Measurements from ENCODE around the gene SYNGR3.
"Not testable (repeated sequence)": the region's sequence is repeated elsewhere in the genome, so short reads cannot be mapped to it uniquely, and the experiment has no call there.

Gene SYNGR3

GRCh38 chr16:2030036-2030435 is 40.3 kb downstream of the SYNGR3 start:
- DNase-seq, result no peak

- no peak for DNase-seq
Observed at GRCh38 chr16:2031081-2031577, 41.4 kb downstream of the SYNGR3 start.

GRCh38 chr16:2032285-2033056 is 42.7 kb downstream of the SYNGR3 start:
- no peak for DNase-seq

- no peak for DNase-seq
Observed at GRCh38 chr16:2033057-2033908, 43.5 kb downstream of the SYNGR3 start.

- not testable (repeated sequence) for DNase-seq
Observed at GRCh38 chr16:2033909-2034695, 44.3 kb downstream of the SYNGR3 start.

- no peak for DNase-seq
Observed at GRCh38 chr16:2034696-2035430, 45.1 kb downstream of the SYNGR3 start.

DNA sequence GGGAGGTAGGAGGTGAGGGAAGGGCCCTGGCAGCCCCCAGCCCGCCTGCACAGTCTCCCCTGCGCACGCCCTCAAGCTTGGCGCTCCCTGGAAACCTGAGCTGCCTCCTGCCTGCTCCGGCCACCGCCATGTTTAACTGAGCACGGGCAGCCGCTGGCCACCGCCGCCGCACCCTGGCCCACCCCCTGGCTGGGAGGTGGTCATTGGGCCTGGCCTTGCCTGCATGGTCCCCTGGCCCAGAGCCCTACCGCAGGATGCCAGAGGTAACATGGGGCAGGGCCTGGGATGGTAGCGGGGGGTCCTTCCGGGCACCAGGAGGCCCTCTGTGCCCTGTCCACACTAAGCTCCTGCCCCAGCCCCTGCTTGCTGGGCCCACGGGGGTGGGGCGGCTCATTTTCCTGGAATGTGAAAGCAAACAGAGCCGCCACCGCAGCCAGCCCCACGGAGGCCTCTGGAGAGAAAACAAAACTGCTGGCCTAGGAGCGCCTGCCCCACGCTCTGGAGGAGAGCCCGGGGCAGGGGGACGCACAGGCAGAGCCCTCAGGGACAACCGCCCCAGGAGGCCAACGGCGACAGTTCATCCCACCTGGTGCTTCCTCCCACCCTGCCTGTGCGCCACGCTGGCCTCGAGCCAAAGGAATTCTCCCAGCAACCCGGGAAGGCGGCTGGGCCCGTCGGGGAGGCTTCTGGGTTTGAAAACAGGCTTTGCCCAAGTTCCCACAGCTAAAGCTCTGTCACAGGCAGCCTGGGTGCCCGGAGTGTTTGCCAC is 45.8 kb downstream of the SYNGR3 start:
- DNase-seq, result no peak

- no peak for DNase-seq
Observed at GRCh38 chr16:2036200-2036966, 46.6 kb downstream of the SYNGR3 start.

GRCh38 chr16:2037115-2037514 is 47.3 kb downstream of the SYNGR3 start:
- no peak for DNase-seq

DNA sequence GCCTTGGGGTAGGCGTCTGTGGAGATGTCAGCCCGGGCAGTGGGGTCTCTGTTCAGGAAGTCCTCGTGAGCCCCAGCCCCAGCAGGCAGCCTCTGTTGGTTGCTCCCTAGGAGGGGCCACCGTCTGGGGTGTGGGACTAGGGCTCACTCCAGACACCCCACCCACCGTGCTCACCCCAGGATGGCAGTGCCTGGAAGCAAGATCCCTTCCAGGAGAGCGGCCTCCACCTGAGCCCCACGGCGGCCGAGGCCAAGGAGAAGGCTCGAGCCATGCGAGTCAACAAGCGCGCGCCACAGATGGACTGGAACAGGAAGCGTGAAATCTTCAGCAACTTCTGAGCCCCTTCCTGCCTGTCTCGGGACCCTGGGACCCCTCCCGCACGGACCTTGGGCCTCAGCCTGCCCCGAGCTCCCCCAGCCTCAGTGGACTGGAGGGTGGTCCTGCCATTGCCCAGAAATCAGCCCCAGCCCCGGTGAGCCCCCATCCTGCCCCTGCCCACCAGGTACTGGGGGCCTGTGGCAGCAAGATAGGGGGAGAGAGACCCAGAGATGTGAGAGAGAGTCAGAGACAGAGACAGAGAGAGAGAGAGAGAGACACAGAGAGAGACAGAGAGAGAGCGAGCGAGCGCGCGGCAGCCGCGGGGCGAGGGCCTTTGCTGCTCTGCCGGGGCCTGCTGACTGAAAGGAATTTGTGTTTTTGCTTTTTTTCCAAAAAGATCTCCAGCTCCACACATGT is 48.0 kb downstream of the SYNGR3 start:
- no peak for DNase-seq

- no peak for DNase-seq
Observed at GRCh38 chr16:2038382-2039231, 48.8 kb downstream of the SYNGR3 start.

DNA sequence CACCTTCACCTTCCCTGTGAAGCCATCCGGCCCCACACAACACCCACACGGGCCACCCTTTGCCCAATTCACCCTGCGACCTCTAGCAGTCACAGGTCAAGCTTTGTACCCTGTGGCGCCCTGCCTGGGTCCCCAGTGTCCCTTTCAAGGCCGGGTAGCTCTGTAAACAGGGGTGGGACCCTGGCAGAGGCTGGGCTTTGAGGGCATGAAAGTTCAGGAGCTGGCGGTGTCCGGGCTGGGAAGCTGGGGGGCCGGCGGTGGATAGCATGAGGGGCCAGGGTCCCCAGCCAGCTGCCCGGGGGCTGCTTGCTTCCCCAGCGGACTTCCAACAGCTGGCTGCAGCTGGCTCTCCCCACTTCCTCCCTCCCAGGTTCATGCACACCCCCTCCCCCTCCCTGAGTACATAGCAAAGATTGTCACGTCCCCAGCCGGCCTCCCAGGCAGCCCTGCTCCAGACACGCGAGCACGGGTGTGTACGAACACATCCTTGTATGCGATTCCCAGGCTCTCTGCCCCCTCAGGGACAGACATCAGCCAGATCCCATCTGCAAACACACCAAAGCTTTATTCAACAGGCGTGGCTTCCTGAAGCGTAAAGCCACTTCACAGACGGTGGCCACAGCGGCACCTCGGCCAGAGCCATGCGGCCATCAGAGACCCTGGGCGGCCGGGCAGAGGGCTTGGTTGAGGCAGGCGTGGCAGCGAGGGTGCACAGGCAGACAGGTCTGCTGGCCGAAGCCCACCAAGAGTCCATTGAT is 49.7 kb downstream of the SYNGR3 start:
- no peak for DNase-seq

GRCh38 chr16:2040041-2040786 is 50.4 kb downstream of the SYNGR3 start:
- no peak for DNase-seq

DNA sequence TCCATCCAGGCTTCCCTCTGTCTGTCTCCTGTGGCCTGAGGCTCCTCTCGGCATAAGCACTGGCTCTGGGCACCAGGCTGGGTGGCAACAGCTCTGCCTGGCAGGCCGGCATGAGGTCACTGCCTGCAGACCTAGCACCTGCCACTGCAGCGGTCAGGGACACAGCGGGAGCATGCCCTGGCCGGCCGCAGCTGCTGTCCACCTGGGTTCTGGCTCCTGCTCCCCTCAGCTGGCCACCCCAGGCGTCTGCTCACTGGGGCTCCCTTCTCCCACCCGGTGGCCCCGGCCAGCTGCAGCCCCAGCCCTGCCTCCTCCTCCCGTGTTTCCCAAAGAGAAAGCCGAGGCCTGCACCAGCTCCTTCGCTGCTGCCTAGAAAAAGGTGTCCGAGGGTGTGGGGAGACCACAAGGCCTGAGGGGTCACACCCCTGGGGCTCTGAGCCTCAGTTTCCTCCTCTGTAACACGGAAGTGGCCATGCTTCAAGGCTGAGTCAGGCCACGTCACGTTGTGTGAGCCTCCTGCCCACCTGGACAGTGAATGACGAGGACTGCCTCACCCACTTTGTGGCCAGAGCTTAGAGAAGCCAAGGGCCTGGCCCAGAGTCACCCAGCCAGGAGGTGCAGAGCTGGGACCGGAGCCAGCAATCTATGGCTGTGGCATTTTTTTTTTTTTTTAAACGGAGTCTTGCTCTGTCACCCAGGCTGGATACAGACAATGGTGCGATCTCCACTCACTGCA is 51.2 kb downstream of the SYNGR3 start:
- no peak for DNase-seq

DNA sequence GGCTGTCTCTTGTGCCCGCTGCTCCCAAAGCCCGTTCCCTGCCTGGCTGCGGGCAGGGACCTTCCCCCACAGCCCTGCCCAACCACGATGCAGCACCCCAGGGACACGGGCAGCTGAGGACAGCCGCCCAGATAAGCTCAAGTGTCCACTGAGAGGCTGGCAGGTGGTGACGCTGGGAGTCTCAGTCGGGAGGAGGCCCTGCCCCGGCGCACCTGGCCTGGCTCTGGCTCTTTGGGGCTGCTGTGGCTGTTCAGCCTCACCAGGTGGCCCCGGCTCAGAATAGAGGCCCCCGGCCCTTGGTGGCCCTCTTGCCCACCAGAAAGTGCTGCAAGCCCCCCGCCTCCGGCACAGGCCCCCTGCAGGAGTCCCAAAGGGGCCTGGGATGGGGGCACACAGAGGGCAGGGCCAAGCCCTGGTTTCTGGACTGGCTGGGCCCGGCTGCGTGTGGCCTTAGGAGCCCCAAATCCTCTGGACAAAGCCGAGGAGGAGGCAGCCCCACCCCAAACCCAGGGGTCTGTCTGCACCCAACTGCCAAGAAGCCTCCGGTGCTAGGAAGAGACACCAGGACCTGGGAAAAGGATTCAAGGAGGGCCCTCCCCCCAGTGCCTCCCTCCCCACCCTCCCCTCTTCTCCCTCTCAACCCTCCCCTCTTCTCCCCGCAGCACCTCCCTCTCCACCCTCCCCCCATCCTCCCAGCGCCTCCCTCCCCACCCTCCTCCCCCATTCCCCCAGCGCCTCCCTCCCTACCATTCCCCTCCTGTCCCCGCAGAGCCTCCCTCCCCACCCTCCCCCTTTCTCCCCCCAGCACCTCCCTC is 52.6 kb downstream of the SYNGR3 start:
- DNase-seq, result no peak
